ENCODE measurements around the gene PCDHGA11. TPM values are rescaled to one million over a fixed set of nuclear protein-coding genes. Genes with fewer than 3 reads are reported as not detected.

PCDHGA11 gene
- total RNA-seq, 2 experiments from 2014 or later = 4.1 to 6.8 TPM

GRCh38 chr5:141409598-141410306 lies 11.1 kb upstream of the PCDHGA11 start:
- intact Hi-C loops (cut with micrococcal nuclease; ENCODE audit: unreplicated experiment) = loop anchor here (5.0 kb wide), 1 partner anchor 52 kb away; the partner anchor contains the start of genes PCDHGA4 and PCDHGB2
- Histone ChIP-seq H3K27ac (ENCODE audit: low read depth, low read length, poor library complexity, severe bottlenecking) (no peak overlapping the region), H3K36me3 (ENCODE audit: insufficient read depth, low read length) (no peaks in the 10 kb centered on the region), H3K9me3 (ENCODE audit: low read length) (no peaks in the 10 kb centered on the region), H3K4me3 (ENCODE audit: low read depth, low read length, poor library complexity, severe bottlenecking) (no peak overlapping the region), H3K9me2 (ENCODE audit: insufficient read depth, low read length) (no peaks in the 10 kb centered on the region), H4K20me1 (ENCODE audit: insufficient read depth, low read length) (no peaks in the 10 kb centered on the region), H2AFZ (ENCODE audit: low read length) (no peak overlapping the region), H3K4me1 (ENCODE audit: insufficient read depth, low read length, poor library complexity, severe bottlenecking) (no peaks in the 10 kb centered on the region), H3K4me2 (ENCODE audit: low read length) (no peak overlapping the region), H3K79me2 (ENCODE audit: insufficient read depth, low read depth, low read length) (no peaks in the 10 kb centered on the region)
- no TSS peak for BruUV-seq (replicated peaks)
- ChIA-PET POLR2A (interaction anchor here (0.6 to 0.7 kb wide), 2 partner anchors 18 to 1847 kb away, joined by 3 to 4 read pairs; no protein-coding TSS in a partner anchor), CTCF (ENCODE audit: unreplicated experiment) (interaction anchor here (0.7 kb wide), 1 partner anchor 11 kb away, joined by 3 read pairs; the partner anchor contains the start of gene PCDHGA11)
- no peak for TF ChIP-seq CTCF (conservative IDR thresholded peaks at IDR 0.05; ENCODE audit: low read length)
- TF ChIP-seq EZH2phosphoT487 (IDR thresholded peaks at IDR 0.05; ENCODE audit: borderline replicate concordance, low read depth, low read length) = no peak
- no peak for DNase-seq (ENCODE audit: low spot score)

- Histone ChIP-seq H3K4me1 (ENCODE audit: insufficient read depth, low read length, poor library complexity, severe bottlenecking) (no peaks in the 10 kb centered on the region), H3K79me2 (ENCODE audit: insufficient read depth, low read depth, low read length) (no peaks in the 10 kb centered on the region), H3K27ac (ENCODE audit: low read depth, low read length, poor library complexity, severe bottlenecking) (no peak overlapping the region), H3K9me2 (ENCODE audit: insufficient read depth, low read length) (no peaks in the 10 kb centered on the region), H3K9me3 (ENCODE audit: low read length) (no peaks in the 10 kb centered on the region), H3K4me3 (ENCODE audit: low read depth, low read length, poor library complexity, severe bottlenecking) (no peak overlapping the region), H3K4me2 (ENCODE audit: low read length) (no peak overlapping the region), H4K20me1 (ENCODE audit: insufficient read depth, low read length) (no peaks in the 10 kb centered on the region), H2AFZ (ENCODE audit: low read length) (no peak overlapping the region), H3K36me3 (ENCODE audit: insufficient read depth, low read length) (no peaks in the 10 kb centered on the region)
- POLR2A ChIA-PET = interaction anchor here (2.2 kb wide), 1 partner anchor 152 kb away, joined by 6 read pairs; no protein-coding TSS in a partner anchor
- no peak for DNase-seq (ENCODE audit: low spot score)
- no TSS peak for BruUV-seq (replicated peaks)
- intact Hi-C loops (cut with micrococcal nuclease; ENCODE audit: unreplicated experiment) = loop anchor here (5.0 kb wide), 1 partner anchor 54 kb away; the partner anchor contains the start of genes PCDHGA4 and PCDHGB2
- CTCF ChIA-PET (ENCODE audit: unreplicated experiment) = interaction anchor here (0.9 kb wide), 1 partner anchor 152 kb away, joined by 5 read pairs; no protein-coding TSS in a partner anchor
- TF ChIP-seq CTCF (conservative IDR thresholded peaks at IDR 0.05; ENCODE audit: low read length) (no peak), EZH2phosphoT487 (IDR thresholded peaks at IDR 0.05; ENCODE audit: borderline replicate concordance, low read depth, low read length) (no peak)
Measured at GRCh38 chr5:141411575-141411974, 9.3 kb upstream of the PCDHGA11 start.
